GM18507 (cell line): Measurements from ENCODE around the gene ELF4.

Experiments used
- DNase-seq: peaks from one replicate; pipeline ENCODE4 v3.0.0; 2011; ENCODE audit warnings: low read depth; ENCODE audit not compliant: insufficient read length; ENCODE audit errors: extremely low spot score
- FAIRE-seq: peaks from 2 replicates; lab custom pipeline; 2011; peaks lifted over from hg19 to GRCh38; lab: Jason Lieb, UNC

The ELF4 gene

GRCh38 chrX:130110379-130111219, at the start of gene ELF4:
Gene ELF4 (minus strand): TSS chrX:130110497. CDS start chrX:130081330, 29,167 bp downstream.
- no peak for FAIRE-seq
- DNase-seq: no peak

DNA sequence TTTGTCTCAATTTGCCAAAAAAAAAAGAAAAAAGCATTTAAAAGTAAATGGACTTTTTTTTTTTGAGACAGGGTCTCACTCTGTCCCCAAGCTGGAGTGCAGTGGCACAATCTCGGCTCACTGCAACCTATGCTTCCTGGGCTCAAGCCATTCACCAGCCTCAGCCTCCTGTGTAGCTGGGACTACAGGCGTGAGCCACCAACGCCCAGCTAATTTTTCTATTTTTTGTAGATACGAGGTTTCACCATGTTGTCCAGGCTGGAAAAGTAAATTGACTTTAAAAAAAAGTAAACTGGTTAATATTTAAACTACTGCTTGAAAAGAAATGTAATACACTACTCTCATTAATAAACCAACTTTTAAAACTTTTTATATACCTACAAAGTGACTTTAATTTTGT, 49.5 kb upstream of the ELF4 start:
- FAIRE-seq: no peak
- no peak for DNase-seq

DNA sequence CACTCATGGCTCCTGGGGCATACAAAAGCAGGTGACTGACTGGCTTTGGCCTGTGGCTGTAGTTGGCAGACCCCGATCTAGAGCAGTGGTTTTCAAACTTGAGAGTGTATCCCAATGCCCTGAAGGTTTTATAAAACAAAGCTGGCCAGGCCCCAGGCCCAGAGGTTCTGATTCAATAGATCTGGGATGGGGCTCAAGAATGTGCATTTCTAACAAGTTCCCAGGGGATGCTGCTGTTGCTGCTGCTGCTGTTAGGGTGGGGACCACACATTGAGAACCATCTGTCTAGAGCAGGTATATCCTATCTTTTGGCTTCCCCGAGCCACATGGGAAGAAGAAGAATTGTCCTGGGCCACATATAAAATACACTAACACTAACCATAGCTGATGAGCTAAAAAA, 48.0 kb upstream of the ELF4 start:
- no peak for FAIRE-seq

GRCh38 chrX:130155564-130155963, 45.3 kb upstream of the ELF4 start:
- FAIRE-seq (no peak), DNase-seq (no peak)

More for the DNA sequence above, 48.0 kb upstream of the ELF4 start:
- DNase-seq: no peak

GRCh38 chrX:130147631-130148030, 37.3 kb upstream of the ELF4 start:
- DNase-seq: no peak

GRCh38 chrX:130145123-130145522, 34.8 kb upstream of the ELF4 start:
- FAIRE-seq: no peak
- no peak for DNase-seq

More at GRCh38 chrX:130147631-130148030, 37.3 kb upstream of the ELF4 start:
- no peak for FAIRE-seq

DNA sequence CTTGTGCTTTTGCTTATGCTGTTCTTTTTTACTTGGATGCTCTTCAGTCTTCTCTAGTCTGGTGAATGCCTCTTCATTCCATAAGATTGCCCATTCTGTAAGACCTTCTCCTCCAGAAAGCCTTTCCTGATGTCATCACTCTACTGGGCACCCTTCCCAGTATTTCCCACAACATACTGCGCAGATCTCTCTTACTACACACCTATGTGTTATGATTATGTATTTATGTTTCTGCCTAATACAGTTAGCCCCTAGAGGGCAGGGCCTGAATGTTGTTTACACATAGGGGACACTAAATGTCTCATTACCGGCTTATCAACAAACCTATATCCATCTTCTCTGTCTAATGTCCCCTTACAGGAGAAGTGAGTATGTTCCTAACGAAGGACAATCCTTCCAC, 34.2 kb upstream of the ELF4 start:
- FAIRE-seq (peak; percentile 52), DNase-seq (no peak)

DNA sequence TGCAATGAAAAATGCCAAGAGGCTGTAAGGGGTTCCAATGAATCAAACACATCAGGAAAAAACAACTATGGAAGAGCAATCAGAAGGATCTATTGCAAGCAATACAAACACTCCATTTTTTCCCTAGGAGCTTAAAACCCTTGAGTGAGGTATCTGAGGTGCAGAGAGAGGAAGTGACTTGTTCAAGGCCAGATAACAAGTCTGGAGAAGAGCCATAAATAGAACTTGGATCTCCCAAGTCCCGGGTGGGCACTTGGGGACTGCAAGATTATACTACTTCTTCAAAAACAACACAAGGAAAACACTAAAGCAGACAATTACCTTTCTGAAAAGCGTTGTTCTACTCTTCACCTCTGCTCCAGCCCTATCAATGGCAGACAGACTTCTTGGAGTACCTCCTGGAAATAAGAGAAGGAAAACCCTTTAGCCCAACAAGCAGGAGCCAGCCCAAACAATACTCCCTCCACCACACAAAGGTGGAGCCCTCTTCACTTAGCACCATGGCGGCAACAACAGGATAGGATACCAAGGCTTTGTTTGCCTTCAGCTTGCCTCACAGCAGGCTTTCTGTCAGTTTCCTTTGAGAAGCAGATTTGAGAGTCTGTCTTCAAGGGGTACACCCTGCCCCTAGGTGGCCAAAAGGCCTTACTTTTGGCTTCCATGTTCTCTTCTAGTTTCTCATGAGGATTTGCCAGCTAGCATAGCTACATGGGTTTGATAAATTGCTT, 29.3 kb upstream of the ELF4 start:
- DNase-seq: no peak
- no peak for FAIRE-seq

GRCh38 chrX:130136961-130137360, 26.7 kb upstream of the ELF4 start:
- DNase-seq (no peak), FAIRE-seq (no peak)

DNA sequence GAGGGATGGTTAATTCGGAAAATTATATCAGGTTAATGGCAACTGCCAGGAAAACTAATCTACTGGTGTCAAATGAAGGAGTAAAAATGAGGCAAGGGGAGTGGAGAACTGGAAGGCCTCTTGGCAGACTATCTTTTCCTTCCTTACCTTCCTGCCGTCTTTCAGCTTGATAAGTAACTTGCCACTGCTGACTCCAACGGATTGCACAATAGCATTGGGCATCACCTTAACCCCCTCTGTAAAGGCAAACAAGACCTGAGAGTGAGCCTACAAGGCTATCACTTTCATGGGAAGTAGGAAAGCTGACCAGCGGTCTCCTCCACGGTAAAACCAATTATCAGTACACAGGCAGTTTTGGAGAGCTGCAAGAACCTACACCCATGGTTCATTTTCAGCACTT, 26.2 kb upstream of the ELF4 start:
- FAIRE-seq (no peak), DNase-seq (no peak)

DNA sequence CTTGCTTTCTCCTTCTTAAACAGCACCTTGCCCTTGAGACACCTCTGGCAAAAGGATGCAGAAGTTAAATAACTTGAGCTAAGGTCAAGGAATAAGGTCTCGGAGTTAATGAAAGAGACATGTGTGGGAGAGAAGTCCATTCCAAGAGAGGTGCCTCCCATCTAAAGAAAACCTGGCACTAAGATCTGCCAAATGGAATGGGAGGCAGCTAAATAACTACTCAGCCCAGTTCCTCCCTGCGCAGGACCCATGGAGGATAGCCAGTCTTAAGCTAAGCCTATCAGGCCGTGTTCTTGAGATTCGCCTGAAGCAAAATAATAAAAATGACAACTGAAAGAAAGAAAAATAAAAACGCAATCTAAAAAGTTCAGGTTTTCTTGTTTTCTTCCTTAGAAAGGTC, 20.7 kb upstream of the ELF4 start:
- DNase-seq: no peak
- FAIRE-seq: no peak

DNA sequence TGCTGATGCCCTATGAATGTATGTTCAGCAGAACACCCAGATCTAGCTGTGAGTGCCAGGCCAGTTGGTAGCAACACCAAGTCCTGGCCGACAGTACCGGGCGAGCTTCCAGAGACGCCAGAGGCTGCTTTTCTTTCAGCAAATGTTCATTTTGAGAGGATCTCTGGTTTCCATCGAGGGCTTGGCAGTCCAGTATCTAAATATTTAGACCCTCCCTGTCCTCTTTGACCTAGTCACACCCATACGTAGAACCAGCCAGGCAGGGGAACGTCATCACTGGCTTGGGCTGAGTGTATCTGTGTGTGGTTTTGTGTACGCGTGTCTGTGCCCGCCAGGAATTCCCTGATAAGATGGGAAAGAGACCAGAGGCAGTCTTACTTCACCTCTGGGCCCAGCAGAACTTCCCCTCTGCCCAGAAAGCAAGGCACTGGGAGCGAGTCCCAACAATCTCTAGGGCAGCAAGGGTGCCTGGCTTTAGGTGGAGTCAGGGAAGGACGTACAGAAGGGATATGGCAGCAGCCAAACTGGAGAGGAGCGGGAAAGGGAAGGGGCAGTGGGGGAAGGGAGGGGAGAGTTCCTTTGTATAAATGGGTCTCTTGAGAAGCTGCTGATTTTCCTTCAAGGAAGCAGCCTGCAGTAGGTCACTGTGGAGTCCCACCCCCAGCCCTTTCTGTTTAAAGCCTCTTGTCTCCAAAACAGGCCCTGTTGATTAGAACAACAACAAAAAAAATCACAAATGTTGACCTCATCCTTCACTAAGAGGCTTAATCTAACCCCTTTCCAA, 15.0 kb upstream of the ELF4 start:
- no peak for FAIRE-seq
- DNase-seq: no peak

GRCh38 chrX:130124577-130124976, 14.3 kb upstream of the ELF4 start:
- DNase-seq (no peak), FAIRE-seq (no peak)

DNA sequence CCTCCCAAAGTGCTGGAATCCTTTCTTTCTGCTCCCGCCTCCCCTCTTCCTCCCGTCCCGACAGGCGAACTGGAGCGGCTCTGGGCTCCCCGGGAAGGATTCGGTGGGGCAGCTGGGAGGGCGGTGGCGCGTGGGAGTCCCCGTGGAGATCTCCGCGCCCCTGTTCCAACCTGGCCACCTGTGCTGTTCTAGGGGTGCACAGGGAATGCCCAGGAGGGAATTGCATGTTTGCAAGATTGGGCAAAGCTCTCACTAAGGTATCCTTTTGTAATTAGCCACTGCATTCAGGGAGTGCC, 11.2 kb upstream of the ELF4 start:
- DNase-seq (no peak), FAIRE-seq (no peak)

- no peak for DNase-seq
- peak; percentile 66 for FAIRE-seq
These were observed 10.6 kb upstream of the ELF4 start for GRCh38 chrX:130120746-130121504.

- no peak for DNase-seq
- FAIRE-seq: no peak
These were observed 10.0 kb upstream of the ELF4 start for GRCh38 chrX:130120321-130120731.

DNA sequence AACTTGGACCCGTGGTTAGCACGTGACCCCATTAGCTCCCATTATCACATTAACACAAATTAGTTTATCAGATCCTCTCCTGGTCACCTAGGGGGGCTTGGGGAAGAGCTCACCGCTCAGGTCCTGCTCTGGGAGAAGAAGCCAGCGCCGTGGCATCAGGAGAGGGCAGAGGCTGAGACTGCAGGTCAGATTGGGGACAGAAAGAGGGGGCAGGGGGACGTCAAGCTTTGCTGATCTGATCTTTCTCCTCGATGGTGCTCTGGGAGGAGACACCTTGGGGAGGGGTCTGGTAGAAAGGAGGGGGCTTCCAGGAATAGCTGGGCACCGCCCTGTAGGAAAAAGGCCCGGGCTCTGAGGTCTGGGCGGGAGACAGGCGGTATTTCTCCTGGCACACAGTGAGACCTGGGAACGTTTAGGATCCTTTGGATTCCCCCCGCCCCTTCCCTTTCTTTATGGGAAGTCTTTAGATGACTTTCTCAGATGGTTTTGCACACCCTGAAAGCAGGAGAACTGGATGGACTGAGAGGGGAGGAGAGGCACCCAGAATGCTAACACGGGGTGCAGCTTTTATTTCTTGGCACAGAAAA, 9.1 kb upstream of the ELF4 start:
- FAIRE-seq (no peak), DNase-seq (no peak)

DNA sequence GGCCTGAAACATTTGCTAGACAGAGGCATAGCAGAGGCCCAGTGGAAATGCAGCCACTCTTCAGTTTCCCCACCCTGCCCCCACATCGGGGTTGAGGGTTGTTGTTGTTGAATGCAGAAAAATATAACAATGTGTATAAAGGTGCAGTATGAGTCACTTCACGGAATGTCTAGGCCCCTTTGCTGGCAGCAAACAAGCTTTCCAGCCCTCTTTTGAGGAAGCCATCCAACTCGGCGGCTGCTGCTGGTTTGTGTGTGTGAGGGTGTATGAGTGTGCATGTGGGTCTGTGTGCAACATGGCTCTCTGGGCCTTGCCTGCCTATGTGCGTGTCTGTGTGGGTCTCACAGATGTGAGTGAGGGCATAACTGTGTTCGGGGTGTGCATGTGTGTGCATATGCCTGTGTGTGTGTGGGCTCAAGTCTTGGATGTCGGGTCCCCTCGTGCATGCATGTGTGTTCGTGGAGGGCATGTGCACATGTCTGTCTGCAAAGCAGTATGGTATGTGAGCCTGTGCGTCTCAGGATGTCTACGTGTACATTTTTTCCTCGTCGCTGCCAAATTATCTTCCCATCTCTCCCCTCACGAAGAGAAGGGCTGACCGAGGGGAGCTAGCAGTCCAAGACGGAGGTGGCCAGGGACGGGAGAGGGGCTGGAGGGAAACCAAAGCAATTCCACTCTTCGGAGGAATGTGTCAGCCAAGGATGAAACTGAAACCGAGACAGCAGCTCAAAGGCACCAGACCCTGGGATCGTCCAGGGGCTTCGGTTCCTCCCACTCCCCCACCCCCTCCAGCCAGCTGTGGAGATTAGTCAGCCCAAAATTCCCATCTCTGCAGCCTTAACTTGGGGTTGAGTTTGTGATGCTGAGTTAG, 8.4 kb upstream of the ELF4 start:
- no peak for DNase-seq
- FAIRE-seq: peak; percentile 44
